ENCODE data around the gene OPCML.
A peak's percentile ranks its signal among the peaks of the same experiment; 100 is the strongest.

Gene OPCML

DNA sequence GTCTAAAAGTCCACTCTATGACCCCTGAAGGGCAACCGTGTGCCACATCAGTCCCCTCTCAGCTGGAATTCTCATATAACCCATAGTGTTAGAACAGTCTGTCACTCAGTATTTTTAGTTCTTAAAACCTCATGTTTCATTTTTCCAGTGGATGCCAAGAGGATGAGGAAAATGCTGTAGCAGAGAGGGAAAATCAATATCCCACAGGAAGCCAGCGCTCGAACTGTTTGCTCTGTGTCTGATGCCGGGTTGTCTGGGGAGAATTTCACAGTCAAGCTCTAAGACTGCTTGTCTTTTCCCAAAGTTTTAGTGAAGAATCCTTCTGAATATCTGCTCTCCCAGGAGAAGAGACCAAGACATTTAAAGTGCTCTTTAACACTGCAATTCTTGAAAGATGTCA is 360.9 kb downstream of the OPCML start:
- no peak for TF ChIP-seq CTCF (IDR thresholded peaks at IDR 0.05)

DNA sequence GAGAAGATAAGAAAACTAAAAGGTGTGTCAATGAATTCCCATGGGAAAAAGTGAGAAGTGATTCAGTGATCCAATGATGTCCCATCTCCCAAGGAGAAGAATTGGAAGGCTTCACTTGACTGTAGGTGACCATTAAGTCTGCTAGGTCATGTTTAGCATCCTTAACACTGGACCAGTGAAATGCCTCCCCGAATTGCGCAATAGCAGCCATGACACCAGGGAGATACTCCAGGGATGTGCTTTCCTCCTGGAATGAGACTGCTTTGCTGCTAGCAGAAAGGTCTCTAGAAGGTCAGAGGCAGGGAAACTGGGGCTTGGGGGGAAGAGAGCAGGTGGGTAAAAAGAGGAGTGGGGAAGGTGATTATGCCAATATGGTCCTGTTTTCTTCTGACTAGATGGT is 364.3 kb downstream of the OPCML start:
- TF ChIP-seq CTCF (IDR thresholded peaks at IDR 0.05): no peak

DNA sequence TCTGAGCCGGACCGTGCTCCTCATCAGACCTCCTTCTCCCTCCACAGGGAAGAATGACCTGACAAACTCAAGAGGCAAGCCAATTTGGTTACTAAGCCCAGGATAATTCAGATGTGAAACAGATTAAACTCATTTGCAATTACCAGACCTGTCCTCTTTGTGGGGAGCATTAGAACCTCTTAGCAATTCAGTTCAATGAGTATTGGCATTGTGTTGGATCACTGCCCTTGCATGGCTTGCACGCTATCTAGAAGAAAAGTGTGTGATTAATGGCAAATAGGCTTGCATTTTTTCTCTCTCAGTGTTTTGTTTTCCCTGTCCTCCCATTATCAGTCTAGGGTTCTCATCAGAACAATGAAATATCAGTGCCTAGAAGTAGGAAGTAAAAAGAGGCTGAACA is 365.6 kb downstream of the OPCML start:
- TF ChIP-seq CTCF (IDR thresholded peaks at IDR 0.05): no peak

- no peak for TF ChIP-seq CTCF (IDR thresholded peaks at IDR 0.05)
Observed at GRCh38 chr11:133164986-133165385, 367.3 kb downstream of the OPCML start.

DNA sequence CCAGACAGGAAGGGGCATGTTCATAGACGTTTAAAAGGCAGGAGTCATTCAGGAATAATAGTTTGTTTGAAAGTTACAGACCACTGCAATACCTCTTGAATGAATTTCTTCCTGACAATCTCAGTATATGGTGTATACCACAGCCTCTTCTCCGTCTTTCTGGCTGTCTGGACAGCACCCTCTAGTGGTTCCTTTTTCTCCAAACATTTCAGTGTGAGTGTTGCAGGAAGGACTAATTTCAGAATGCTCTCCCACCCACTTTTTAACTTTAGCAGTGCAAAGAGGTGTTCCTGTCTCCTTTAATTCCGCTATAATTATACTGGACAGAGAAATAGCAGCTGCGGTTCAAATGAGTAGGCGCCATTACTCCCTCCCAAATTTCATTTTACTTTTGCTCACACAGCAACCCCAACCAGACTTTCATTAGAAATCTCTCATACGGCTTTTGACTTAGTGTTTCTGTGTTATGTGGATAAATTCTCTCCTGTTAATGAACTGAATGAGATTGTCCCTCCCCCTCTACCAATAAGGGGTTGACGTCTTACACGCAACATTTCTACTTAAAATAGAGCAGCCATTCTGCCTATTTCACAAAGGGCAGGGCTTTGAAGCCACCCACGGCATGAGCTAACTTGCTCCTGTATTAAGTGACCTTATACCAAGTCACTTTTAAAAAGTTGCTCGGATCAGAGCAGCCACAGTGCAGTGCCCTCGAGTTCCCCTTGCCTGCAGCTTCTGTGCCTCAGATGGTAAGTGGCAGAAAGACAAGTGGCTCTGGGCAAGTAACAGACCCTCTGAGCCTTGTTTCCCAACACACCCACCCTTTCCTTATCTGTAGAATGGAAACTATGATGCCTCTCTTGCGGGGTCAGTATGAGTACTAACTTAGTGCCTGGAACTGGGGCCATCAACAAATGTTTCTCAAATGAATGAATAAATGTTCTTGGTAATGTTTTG is 368.6 kb downstream of the OPCML start:
- TF ChIP-seq CTCF (IDR thresholded peaks at IDR 0.05): peak; percentile 83

- no peak for TF ChIP-seq CTCF (IDR thresholded peaks at IDR 0.05)
Observed at GRCh38 chr11:133162227-133162626, 370.1 kb downstream of the OPCML start.

- no peak for TF ChIP-seq CTCF (IDR thresholded peaks at IDR 0.05)
Observed at GRCh38 chr11:133160754-133161153, 371.5 kb downstream of the OPCML start.
